ENCODE measurements around the gene COP1.

DNA sequence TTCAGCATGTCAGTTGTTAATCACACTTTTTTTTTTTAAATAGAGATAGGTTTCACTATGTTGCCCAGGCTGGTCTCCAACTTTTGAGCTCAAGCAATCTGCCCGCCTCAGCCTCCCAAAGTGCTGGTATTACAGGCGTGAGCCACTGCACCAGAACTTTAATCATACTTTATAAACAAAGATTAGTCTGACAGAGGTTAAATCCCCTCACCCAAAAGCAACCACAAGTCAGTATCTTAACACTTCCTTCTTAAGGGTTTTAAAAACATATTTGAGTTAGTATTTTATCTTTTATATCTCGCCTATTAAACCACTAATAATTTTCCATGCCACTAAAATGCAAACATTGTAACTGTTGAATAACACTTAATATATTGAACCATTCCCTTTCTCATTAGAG is 70.2 kb downstream of the COP1 start:
- TF ChIP-seq POLR2AphosphoS5 (IDR thresholded peaks at IDR 0.05) (no peak), CTCF (IDR thresholded peaks at IDR 0.05) (no peak), POLR2A (IDR thresholded peaks at IDR 0.05) (no peak), EP300 (IDR thresholded peaks at IDR 0.05) (no peak)
